ENCODE data around the gene PCBP3. TPM values are rescaled to one million over a fixed set of nuclear protein-coding genes. Genes with fewer than 3 reads are reported as not detected.

Gene PCBP3
- total and polyA plus RNA-seq, 12 donors, result 1.7 to 15.8 (median 4.7) TPM

GRCh38 chr21:45983649-45983965 is 340.1 kb downstream of the PCBP3 start:
- peak overlapping the region in 1 of 4 donors; percentile 84 for H3K4me3 ChIP-seq
- peak overlapping the region in 1 of 5 donors; percentile 40 for H3K27ac ChIP-seq
- no peak for TF ChIP-seq POLR2A (IDR thresholded peaks at IDR 0.05)
- TF ChIP-seq CTCF (IDR thresholded peaks at IDR 0.05), result no peak
- WGBS, 4 donors, result 77 to 93% (median 86%) methylated on average over 7 to 13 of the region's 13 CpGs
- no peaks in the 10 kb centered on the region for H3K9me3 ChIP-seq (replicated peaks in 1 of 3)
- H3K4me1 ChIP-seq (replicated peaks in 1 of 2), result peaks cover 0 to 3% of the 10 kb centered on the region in 2 donors
- DNase-seq, result peak in 1 of 7 donors; percentile 17
- intact Hi-C loops (cut with DNase I), result loop anchor here in 1 of 2 donors (10.0 kb wide), 1 partner anchor 111 kb away; the partner anchor contains the start of gene COL6A2
- H3K27me3 ChIP-seq, result no peaks in the 10 kb centered on the region
- peaks cover 0 to 29% of the 10 kb centered on the region in 2 donors for H3K36me3 ChIP-seq (replicated peaks in 1 of 2)

GRCh38 chr21:45983981-45984551 is 340.5 kb downstream of the PCBP3 start:
- Histone ChIP-seq H3K4me1 (replicated peaks in 1 of 2) (peaks cover 0 to 3% of the 10 kb centered on the region in 2 donors), H3K36me3 (replicated peaks in 1 of 2) (peaks cover 0 to 30% of the 10 kb centered on the region in 2 donors), H3K4me3 (peak overlapping the region in 1 of 4 donors; percentile 84), H3K9me3 (replicated peaks in 1 of 3) (no peaks in the 10 kb centered on the region), H3K27me3 (no peaks in the 10 kb centered on the region), H3K27ac (no peak overlapping the region)
- no peak for DNase-seq
- intact Hi-C loops (cut with DNase I), result loop anchor here in 1 of 2 donors (10.0 kb wide), 1 partner anchor 111 kb away; the partner anchor contains the start of gene COL6A2
- no peak for TF ChIP-seq CTCF (IDR thresholded peaks at IDR 0.05)
- WGBS, 4 donors, result 94 to 98% (median 95%) methylated on average over 18 to 38 of the region's 38 CpGs

- no peak for TF ChIP-seq POLR2A (IDR thresholded peaks at IDR 0.05)
- no peak for TF ChIP-seq CTCF (IDR thresholded peaks at IDR 0.05)
- Histone ChIP-seq H3K4me3 (no peak overlapping the region), H3K27me3 (no peaks in the 10 kb centered on the region), H3K4me1 (replicated peaks in 1 of 2) (peaks cover 0 to 3% of the 10 kb centered on the region in 2 donors), H3K36me3 (replicated peaks in 1 of 2) (peaks cover 0 to 36% of the 10 kb centered on the region in 2 donors), H3K27ac (no peak overlapping the region), H3K9me3 (replicated peaks in 1 of 3) (no peaks in the 10 kb centered on the region)
- intact Hi-C loops (cut with DNase I), result loop anchor here in 1 of 2 donors (10.0 kb wide), 1 partner anchor 110 kb away; the partner anchor contains the start of gene COL6A2
- WGBS, 4 donors, result 58 to 94% (median 85%) methylated on average over 3 of the region's 3 CpGs
- DNase-seq, result no peak
Measured at GRCh38 chr21:45984584-45985095, 341.1 kb downstream of the PCBP3 start.

- H3K4me1 ChIP-seq (replicated peaks in 1 of 2), result peaks cover 0 to 3% of the 10 kb centered on the region in 2 donors
- no peaks in the 10 kb centered on the region for H3K27me3 ChIP-seq
- H3K4me3 ChIP-seq, result no peak overlapping the region
- no peak for DNase-seq
- H3K27ac ChIP-seq, result no peak overlapping the region
- peaks cover 0 to 43% of the 10 kb centered on the region in 2 donors for H3K36me3 ChIP-seq (replicated peaks in 1 of 2)
- TF ChIP-seq CTCF (IDR thresholded peaks at IDR 0.05) (no peak), POLR2A (IDR thresholded peaks at IDR 0.05) (no peak)
- intact Hi-C loops (cut with DNase I), result loop anchor here in 1 of 2 donors (10.0 kb wide), 1 partner anchor 109 kb away; the partner anchor contains the start of gene COL6A2
- H3K9me3 ChIP-seq (replicated peaks in 1 of 3), result no peaks in the 10 kb centered on the region
- 90 to 95% (median 91%) methylated on average over 19 to 37 of the region's 37 CpGs for WGBS, 4 donors
Measured at GRCh38 chr21:45985471-45986315, 342.2 kb downstream of the PCBP3 start.
